ENCODE results near the gene NPFFR1.

NPFFR1 gene

GRCh38 chr10:70308121-70309060 is 24.6 kb upstream of the NPFFR1 start:
- H3K4me3 Mint-ChIP-seq, result no peak overlapping the region
- H3K27ac Mint-ChIP-seq, result no peak overlapping the region
- no peaks in the 10 kb centered on the region for H3K4me1 Mint-ChIP-seq (ENCODE audit: low read depth in 2 of 2)
- H3K9me3 Mint-ChIP-seq, result no peaks in the 10 kb centered on the region
- H3K27me3 Mint-ChIP-seq, result no peaks in the 10 kb centered on the region
- H3K36me3 Mint-ChIP-seq (ENCODE audit: insufficient read depth), result no peaks in the 10 kb centered on the region
- no peak for DNase-seq
- ATAC-seq (replicated peaks), result no peak

GRCh38 chr10:70306886-70307520 is 23.2 kb upstream of the NPFFR1 start:
- Mint-ChIP-seq H3K36me3 (ENCODE audit: insufficient read depth) (no peaks in the 10 kb centered on the region), H3K4me1 (ENCODE audit: low read depth in 2 of 2) (no peaks in the 10 kb centered on the region), H3K4me3 (no peak overlapping the region), H3K9me3 (no peaks in the 10 kb centered on the region), H3K27me3 (no peaks in the 10 kb centered on the region), H3K27ac (no peak overlapping the region)
- DNase-seq (no peak), ATAC-seq (replicated peaks) (no peak)

GRCh38 chr10:70306181-70306705 is 22.4 kb upstream of the NPFFR1 start:
- H3K36me3 Mint-ChIP-seq (ENCODE audit: insufficient read depth), result no peaks in the 10 kb centered on the region
- no peaks in the 10 kb centered on the region for H3K27me3 Mint-ChIP-seq
- H3K4me1 Mint-ChIP-seq (ENCODE audit: low read depth in 2 of 2), result no peaks in the 10 kb centered on the region
- H3K4me3 Mint-ChIP-seq, result no peak overlapping the region
- ATAC-seq (replicated peaks) (no peak), DNase-seq (no peak)
- no peak overlapping the region for H3K27ac Mint-ChIP-seq
- H3K9me3 Mint-ChIP-seq, result no peaks in the 10 kb centered on the region

GRCh38 chr10:70303730-70304129 is 19.9 kb upstream of the NPFFR1 start:
- no peaks in the 10 kb centered on the region for H3K27me3 Mint-ChIP-seq

GRCh38 chr10:70302292-70302691 is 18.5 kb upstream of the NPFFR1 start:
- H3K27me3 Mint-ChIP-seq, result no peaks in the 10 kb centered on the region
- no peaks in the 10 kb centered on the region for H3K4me1 Mint-ChIP-seq (ENCODE audit: low read depth in 2 of 2)
- H3K27ac Mint-ChIP-seq, result no peak overlapping the region
- no peaks in the 10 kb centered on the region for H3K9me3 Mint-ChIP-seq
- ATAC-seq (replicated peaks), result no peak
- DNase-seq, result no peak
- H3K4me3 Mint-ChIP-seq, result no peak overlapping the region
- H3K36me3 Mint-ChIP-seq (ENCODE audit: insufficient read depth), result no peaks in the 10 kb centered on the region

More at GRCh38 chr10:70303730-70304129, 19.9 kb upstream of the NPFFR1 start:
- ATAC-seq (replicated peaks) (no peak), DNase-seq (no peak)
- H3K9me3 Mint-ChIP-seq, result no peaks in the 10 kb centered on the region
- no peaks in the 10 kb centered on the region for H3K4me1 Mint-ChIP-seq (ENCODE audit: low read depth in 2 of 2)
- no peak overlapping the region for H3K4me3 Mint-ChIP-seq
- H3K36me3 Mint-ChIP-seq (ENCODE audit: insufficient read depth), result no peaks in the 10 kb centered on the region
- no peak overlapping the region for H3K27ac Mint-ChIP-seq

GRCh38 chr10:70300908-70301597 is 17.2 kb upstream of the NPFFR1 start:
- DNase-seq (no peak), ATAC-seq (replicated peaks) (no peak)
- no peaks in the 10 kb centered on the region for H3K9me3 Mint-ChIP-seq
- H3K27ac Mint-ChIP-seq, result peak overlapping the region in 1 of 2 donors; percentile 27
- H3K4me3 Mint-ChIP-seq, result no peak overlapping the region
- H3K36me3 Mint-ChIP-seq (ENCODE audit: insufficient read depth), result no peaks in the 10 kb centered on the region
- no peaks in the 10 kb centered on the region for H3K27me3 Mint-ChIP-seq
- H3K4me1 Mint-ChIP-seq (ENCODE audit: low read depth in 2 of 2), result no peaks in the 10 kb centered on the region

GRCh38 chr10:70300461-70300860 is 16.7 kb upstream of the NPFFR1 start:
- H3K27ac Mint-ChIP-seq, result peak overlapping the region in 1 of 2 donors; percentile 27
- no peaks in the 10 kb centered on the region for H3K36me3 Mint-ChIP-seq (ENCODE audit: insufficient read depth)
- no peaks in the 10 kb centered on the region for H3K27me3 Mint-ChIP-seq
- no peaks in the 10 kb centered on the region for H3K4me1 Mint-ChIP-seq (ENCODE audit: low read depth in 2 of 2)
- no peaks in the 10 kb centered on the region for H3K9me3 Mint-ChIP-seq
- no peak for DNase-seq
- no peak overlapping the region for H3K4me3 Mint-ChIP-seq
- no peak for ATAC-seq (replicated peaks)

- Mint-ChIP-seq H3K27ac (no peak overlapping the region), H3K4me3 (no peak overlapping the region), H3K4me1 (ENCODE audit: low read depth in 2 of 2) (no peaks in the 10 kb centered on the region), H3K36me3 (ENCODE audit: insufficient read depth) (no peaks in the 10 kb centered on the region), H3K27me3 (no peaks in the 10 kb centered on the region), H3K9me3 (no peaks in the 10 kb centered on the region)
- DNase-seq, result no peak
- no peak for ATAC-seq (replicated peaks)
Observed at GRCh38 chr10:70299876-70300275, 16.1 kb upstream of the NPFFR1 start.

- no peak overlapping the region for H3K4me3 Mint-ChIP-seq
- no peaks in the 10 kb centered on the region for H3K36me3 Mint-ChIP-seq (ENCODE audit: insufficient read depth)
- no peaks in the 10 kb centered on the region for H3K27me3 Mint-ChIP-seq
- no peaks in the 10 kb centered on the region for H3K9me3 Mint-ChIP-seq
- no peak for ATAC-seq (replicated peaks)
- DNase-seq, result no peak
- no peak overlapping the region for H3K27ac Mint-ChIP-seq
- H3K4me1 Mint-ChIP-seq (ENCODE audit: low read depth in 2 of 2), result peaks cover 0 to 3% of the 10 kb centered on the region in 2 donors
Observed at GRCh38 chr10:70298393-70298792, 14.6 kb upstream of the NPFFR1 start.

- H3K4me3 Mint-ChIP-seq, result no peak overlapping the region
- no peaks in the 10 kb centered on the region for H3K27me3 Mint-ChIP-seq
- ATAC-seq (replicated peaks) (no peak), DNase-seq (no peak)
- no peaks in the 10 kb centered on the region for H3K9me3 Mint-ChIP-seq
- no peak overlapping the region for H3K27ac Mint-ChIP-seq
- H3K36me3 Mint-ChIP-seq (ENCODE audit: insufficient read depth), result no peaks in the 10 kb centered on the region
- H3K4me1 Mint-ChIP-seq (ENCODE audit: low read depth in 2 of 2), result peaks cover 2 to 7% of the 10 kb centered on the region in 2 donors
Observed at GRCh38 chr10:70297224-70297623, 13.4 kb upstream of the NPFFR1 start.

GRCh38 chr10:70296406-70296899 is 12.6 kb upstream of the NPFFR1 start:
- ATAC-seq (replicated peaks) (no peak), DNase-seq (no peak)
- no peak overlapping the region for H3K4me3 Mint-ChIP-seq
- H3K4me1 Mint-ChIP-seq (ENCODE audit: low read depth in 2 of 2), result peaks cover 2 to 7% of the 10 kb centered on the region in 2 donors
- no peaks in the 10 kb centered on the region for H3K36me3 Mint-ChIP-seq (ENCODE audit: insufficient read depth)
- no peaks in the 10 kb centered on the region for H3K9me3 Mint-ChIP-seq
- no peak overlapping the region for H3K27ac Mint-ChIP-seq
- peaks cover 0 to 2% of the 10 kb centered on the region in 2 donors for H3K27me3 Mint-ChIP-seq

- Mint-ChIP-seq H3K4me1 (ENCODE audit: low read depth in 2 of 2) (peaks cover 2 to 7% of the 10 kb centered on the region in 2 donors), H3K27me3 (peaks cover 0 to 6% of the 10 kb centered on the region in 2 donors), H3K36me3 (ENCODE audit: insufficient read depth) (no peaks in the 10 kb centered on the region), H3K9me3 (no peaks in the 10 kb centered on the region), H3K4me3 (no peak overlapping the region), H3K27ac (no peak overlapping the region)
- no peak for ATAC-seq (replicated peaks)
- DNase-seq, result no peak
Observed at GRCh38 chr10:70295926-70296325, 12.1 kb upstream of the NPFFR1 start.

GRCh38 chr10:70295321-70295720 is 11.5 kb upstream of the NPFFR1 start:
- no peak for DNase-seq
- no peak for ATAC-seq (replicated peaks)
- Mint-ChIP-seq H3K27ac (no peak overlapping the region), H3K27me3 (peaks cover 0 to 8% of the 10 kb centered on the region in 2 donors), H3K4me1 (ENCODE audit: low read depth in 2 of 2) (peaks cover 2 to 7% of the 10 kb centered on the region in 2 donors), H3K36me3 (ENCODE audit: insufficient read depth) (no peaks in the 10 kb centered on the region), H3K9me3 (no peaks in the 10 kb centered on the region), H3K4me3 (no peak overlapping the region)

All from effector memory CD8-positive, alpha-beta T cell (primary cell).